GM13976 (cell line): Measurements from ENCODE around the gene MRPL12.
"Not testable (repeated sequence)": the region's sequence is repeated elsewhere in the genome, so short reads cannot be mapped to it uniquely, and the experiment has no call there.

Experiments used
- DNase-seq: peaks from one replicate; pipeline ENCODE4 v3.0.0; 2012; ENCODE audit warnings: low spot score
- in situ Hi-C: fragments of 300-500 bp; cut with MboI; formaldehyde crosslinking; loops from one replicate; pipeline ENCODE4 v1.12.0; 2022; ENCODE audit warnings: low sequenced_read_pairs, mixed read lengths, inconsistent platforms; ENCODE audit not compliant: unreplicated experiment
- TF ChIP-seq, protein P1 (sequence below): IDR thresholded peaks from 2 replicates; pipeline ENCODE4 v1.5.1; 2012; ENCODE audit warnings: borderline replicate concordance, mild to moderate bottlenecking; ENCODE audit not compliant: insufficient read depth; ENCODE audit errors: extremely low read depth, missing control alignments, control extremely low read depth

MRPL12 gene

GRCh38 chr17:81667754-81668153, 35.4 kb upstream of the MRPL12 start:
- TF ChIP-seq, protein P1, sequence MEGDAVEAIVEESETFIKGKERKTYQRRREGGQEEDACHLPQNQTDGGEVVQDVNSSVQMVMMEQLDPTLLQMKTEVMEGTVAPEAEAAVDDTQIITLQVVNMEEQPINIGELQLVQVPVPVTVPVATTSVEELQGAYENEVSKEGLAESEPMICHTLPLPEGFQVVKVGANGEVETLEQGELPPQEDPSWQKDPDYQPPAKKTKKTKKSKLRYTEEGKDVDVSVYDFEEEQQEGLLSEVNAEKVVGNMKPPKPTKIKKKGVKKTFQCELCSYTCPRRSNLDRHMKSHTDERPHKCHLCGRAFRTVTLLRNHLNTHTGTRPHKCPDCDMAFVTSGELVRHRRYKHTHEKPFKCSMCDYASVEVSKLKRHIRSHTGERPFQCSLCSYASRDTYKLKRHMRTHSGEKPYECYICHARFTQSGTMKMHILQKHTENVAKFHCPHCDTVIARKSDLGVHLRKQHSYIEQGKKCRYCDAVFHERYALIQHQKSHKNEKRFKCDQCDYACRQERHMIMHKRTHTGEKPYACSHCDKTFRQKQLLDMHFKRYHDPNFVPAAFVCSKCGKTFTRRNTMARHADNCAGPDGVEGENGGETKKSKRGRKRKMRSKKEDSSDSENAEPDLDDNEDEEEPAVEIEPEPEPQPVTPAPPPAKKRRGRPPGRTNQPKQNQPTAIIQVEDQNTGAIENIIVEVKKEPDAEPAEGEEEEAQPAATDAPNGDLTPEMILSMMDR: no peak
- in situ Hi-C loops: no loop called here

DNA sequence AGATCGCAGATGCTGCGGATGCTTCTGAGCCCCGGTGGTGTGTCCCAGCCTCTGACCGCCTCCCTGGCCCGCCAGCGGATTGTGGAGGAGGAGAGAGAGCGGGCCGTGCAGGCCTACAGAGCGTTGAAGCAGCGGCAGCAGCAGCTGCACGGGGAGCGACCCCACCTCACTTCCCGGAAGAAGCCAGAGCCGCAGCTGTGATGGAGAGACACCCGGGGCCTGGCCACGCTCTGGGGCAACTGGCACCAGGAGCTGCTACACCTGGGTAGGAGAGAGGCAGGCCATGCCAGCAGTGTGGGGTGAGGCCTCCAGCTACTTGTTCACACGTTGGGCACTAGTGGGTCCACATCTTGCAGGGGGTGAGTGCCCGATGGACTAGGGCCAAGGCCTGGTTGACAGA, 30.7 kb upstream of the MRPL12 start:
- in situ Hi-C loops: no loop called here
- TF ChIP-seq, protein P1: no peak

More at GRCh38 chr17:81667754-81668153, 35.4 kb upstream of the MRPL12 start:
- DNase-seq: no peak

GRCh38 chr17:81672954-81673353, 30.2 kb upstream of the MRPL12 start:
- DNase-seq: no peak
- TF ChIP-seq, protein P1: no peak
- in situ Hi-C loops: no loop called here

More for the DNA sequence above, 30.7 kb upstream of the MRPL12 start:
- no peak for DNase-seq

DNA sequence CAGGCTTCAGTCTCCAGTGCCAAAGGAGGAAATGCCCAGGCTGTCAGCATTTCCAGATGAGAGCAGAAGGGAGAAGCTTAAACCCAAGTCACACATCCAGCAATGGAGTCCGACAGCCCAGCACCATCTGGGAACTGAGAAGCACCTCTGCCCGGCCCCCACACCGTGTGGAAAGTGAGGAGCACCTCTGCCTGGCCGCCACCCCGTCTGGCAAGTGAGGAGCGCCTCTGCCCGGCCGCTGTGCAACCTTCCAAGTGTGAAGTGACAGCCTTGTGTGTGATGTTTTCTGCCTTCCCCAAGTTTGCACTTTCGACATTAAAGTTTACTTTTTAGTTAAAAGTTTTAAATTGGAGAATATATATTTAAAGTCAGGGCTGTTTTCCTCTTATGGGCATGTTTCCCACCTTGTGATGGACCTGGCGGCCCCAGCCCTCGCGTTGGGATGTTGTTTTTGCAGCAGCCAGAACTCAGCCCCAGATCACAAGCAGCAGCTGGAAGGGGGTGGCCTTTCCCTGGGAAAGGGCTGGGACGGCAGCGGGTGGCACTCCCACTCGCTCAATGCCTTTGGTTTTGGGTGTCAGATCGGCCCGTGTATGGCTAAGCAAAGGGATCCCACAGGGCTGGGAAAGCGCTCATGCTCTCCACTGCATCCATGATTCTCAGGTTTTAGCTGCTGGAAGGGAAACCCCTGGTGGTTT, 29.5 kb upstream of the MRPL12 start:
- no peak for DNase-seq
- TF ChIP-seq, protein P1: no peak
- in situ Hi-C loops: no loop called here

- TF ChIP-seq, protein P1: peak; percentile 34
- in situ Hi-C loops, DNase-seq: not testable (repeated sequence)
Observed at GRCh38 chr17:81675515-81676221, 27.5 kb upstream of the MRPL12 start.

DNA sequence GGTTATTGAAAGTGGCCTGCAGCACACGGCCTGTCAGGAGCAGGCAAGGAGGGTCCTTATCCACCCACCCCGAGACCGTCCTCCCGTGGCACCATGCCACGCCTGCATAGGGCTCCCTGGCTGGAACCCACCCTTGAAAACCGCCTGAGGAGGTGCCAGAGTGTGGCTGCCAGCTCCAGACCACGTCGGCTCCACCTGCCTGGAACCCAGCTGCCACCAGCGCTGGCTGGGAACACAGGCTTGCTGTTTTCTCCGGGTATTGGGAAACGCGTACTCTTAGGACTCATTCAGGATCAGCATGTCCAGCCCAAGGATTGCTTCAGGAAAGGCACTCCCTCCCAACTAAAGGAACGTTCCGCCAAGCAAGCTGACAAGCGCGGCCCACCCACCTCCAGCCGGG, 26.3 kb upstream of the MRPL12 start:
- in situ Hi-C loops: no loop called here
- no peak for DNase-seq
- TF ChIP-seq, protein P1: no peak

DNA sequence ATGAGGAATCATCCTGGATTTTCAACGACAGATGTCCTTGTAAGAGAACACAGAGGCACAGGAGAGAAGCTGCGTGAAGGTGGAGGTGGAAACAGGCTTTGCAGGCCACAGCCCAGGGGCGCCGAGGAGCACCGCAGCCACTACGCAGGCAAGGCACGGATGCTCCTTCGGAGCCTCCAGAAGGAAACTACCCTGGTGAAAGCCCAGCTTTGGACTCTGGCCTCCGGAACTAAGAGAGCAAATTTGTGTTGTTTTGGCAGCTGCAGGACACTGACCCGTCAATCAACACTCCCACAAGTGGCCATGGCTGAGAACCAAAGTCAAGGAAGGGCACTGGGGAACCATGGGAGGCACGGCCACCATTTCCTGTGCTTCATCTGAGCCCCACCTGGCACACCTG, 23.0 kb upstream of the MRPL12 start:
- TF ChIP-seq, protein P1: no peak
- DNase-seq: no peak
- in situ Hi-C loops: no loop called here
